HCT116 (cell line): Measurements from ENCODE around the gene RNASE8. TPM values are rescaled to one million over a fixed set of nuclear protein-coding genes. Genes with fewer than 3 reads are reported as not detected.

ENCODE experiments used
- ATAC-seq: fragments of 200-7000 bp; cut with Tn5 transposase; 2 replicates; pipeline ENCODE4 v1.9.1; 2020; ENCODE audit warnings: mild to moderate bottlenecking, moderate library complexity
- BruUV-seq: library from RNA; stranded (reverse); fragments of 400-500 nt; replicated peaks from 2 replicates; lab custom pipeline; 2021; lab: Mats Ljungman, UMichigan
- CTCF ChIA-PET: fragments of 300-600 bp; sonication (Branson Sonifier 250); formaldehyde crosslinking; loops from one replicate; lab custom pipeline; 2021; ENCODE audit warnings: antibody characterized with exemption; lab: Charles Lee
- POLR2A ChIA-PET: fragments of 300-600, 350-600 bp; sonication (Branson Sonifier 250); formaldehyde crosslinking; loops from one replicate; lab custom pipeline; 2021; ENCODE audit warnings: antibody characterized with exemption; lab: Charles Lee
- RAD21 ChIA-PET, 2 experiments: fragments of 300-600 bp; sonication (Branson Sonifier 250); formaldehyde crosslinking; loops; one replicate each; lab custom pipeline; 2023; ENCODE audit warnings: low total read pairs in 2 of 2; ENCODE audit not compliant: uncharacterized antibody in 2 of 2, unreplicated experiment in 2 of 2, low non-redundant PET in 1 of 2; lab: Charles Lee
- DNase-seq: peaks from one replicate; pipeline ENCODE4 v3.0.0-alpha.2; 2010; ENCODE audit warnings: low read depth, low spot score
- H2AFZ ChIP-seq: fragments of 200-600 bp; shearing (Covaris generic), sonication (generic); 2 replicates; pipeline ENCODE4 v1.6.1; 2017; ENCODE audit warnings: low read depth, mixed run types, mixed read lengths, antibody characterized with exemption, low read length; ENCODE audit not compliant: poor library complexity, severe bottlenecking
- H3K27ac ChIP-seq: 2 replicates; pipeline ENCODE4 v1.5.1; 2012; ENCODE audit warnings: low read depth, low read length
- H3K27me3 ChIP-seq: fragments of 200-600 bp; sonication (generic); 2 replicates; pipeline ENCODE4 v1.6.1; 2016; ENCODE audit warnings: mixed run types, low read length, mixed read lengths; ENCODE audit not compliant: insufficient read depth
- H3K36me3 ChIP-seq, 2 experiments: fragments of 200-500 bp in 1 of 2; fragments of 200-600 bp in 1 of 2; sonication (Bioruptor generic) in 1 of 2; sonication (generic) in 1 of 2; 2 replicates each; pipeline versions ENCODE4 v1.5.1 to v1.6.1; 2014 to 2016; ENCODE audit warnings: low read length in 2 of 2, inconsistent platforms in 1 of 2, mixed read lengths in 1 of 2, mixed run types in 1 of 2; ENCODE audit not compliant: insufficient read depth in 2 of 2, control insufficient read depth in 1 of 2
- H3K4me1 ChIP-seq, 2 experiments: fragments of 200-600 bp in 1 of 2; sonication (generic) in 1 of 2; 2 replicates each; pipeline versions ENCODE4 v1.5.1 to v1.6.1; 2012 to 2017; ENCODE audit warnings: low read length in 2 of 2, inconsistent platforms in 1 of 2, mild to moderate bottlenecking in 1 of 2, mixed read lengths in 1 of 2, mixed run types in 1 of 2, moderate library complexity in 1 of 2; ENCODE audit not compliant: insufficient read depth in 2 of 2, control insufficient read depth in 1 of 2
- H3K4me2 ChIP-seq: fragments of 200-600 bp; sonication (generic); 2 replicates; pipeline ENCODE4 v1.6.1; 2017; ENCODE audit warnings: mixed run types, low read length, mixed read lengths
- H3K4me3 ChIP-seq, 2 experiments: fragments of 200-600 bp in 1 of 2; sonication (generic) in 1 of 2; replicated peaks in 1 of 2; 2 replicates each; pipeline ENCODE4 v1.5.1; 2011 to 2016; ENCODE audit warnings: low read length in 2 of 2, control low read depth in 1 of 2, low read depth in 1 of 2, mild to moderate bottlenecking in 1 of 2, mixed read lengths in 1 of 2, mixed run types in 1 of 2
- H3K79me2 ChIP-seq: fragments of 200-600 bp; sonication (generic); 2 replicates; pipeline ENCODE4 v1.6.1; 2017; ENCODE audit warnings: mild to moderate bottlenecking, mixed run types, low read length, moderate library complexity, mixed read lengths; ENCODE audit not compliant: insufficient read depth
- H3K9ac ChIP-seq: fragments of 200-600 bp; sonication (generic); 2 replicates; pipeline ENCODE4 v1.6.1; 2016; ENCODE audit warnings: low read length, mixed read lengths
- H3K9me2 ChIP-seq: fragments of 200-600 bp; sonication (generic), shearing (Covaris generic); 2 replicates; pipeline ENCODE4 v1.6.1; 2017; ENCODE audit warnings: mixed run types, mild to moderate bottlenecking, moderate library complexity; ENCODE audit not compliant: insufficient read depth
- H3K9me3 ChIP-seq, 2 experiments: fragments of 200-500 bp in 1 of 2; fragments of 200-600 bp in 1 of 2; sonication (Bioruptor generic) in 1 of 2; sonication (generic) in 1 of 2; 2 replicates each; pipeline ENCODE4 v1.6.1; 2014 to 2017; ENCODE audit warnings: low read length in 2 of 2, mixed read lengths in 2 of 2, inconsistent platforms in 1 of 2, low read depth in 1 of 2, mild to moderate bottlenecking in 1 of 2, mixed run types in 1 of 2, moderate library complexity in 1 of 2; ENCODE audit not compliant: control insufficient read depth in 1 of 2, insufficient read depth in 1 of 2
- H4K20me1 ChIP-seq: fragments of 200-600 bp; sonication (generic), shearing (Covaris generic); 2 replicates; pipeline ENCODE4 v1.6.1; 2017; ENCODE audit warnings: mixed run types, mild to moderate bottlenecking, moderate library complexity; ENCODE audit not compliant: insufficient read depth
- CBX3 ChIP-seq: IDR thresholded peaks from 2 replicates; pipeline ENCODE4 v1.6.1; 2012; ENCODE audit warnings: low read depth
- CEBPB ChIP-seq: IDR thresholded peaks from 2 replicates; pipeline ENCODE4 v1.6.1; 2012; ENCODE audit warnings: low read depth
- ELF1 ChIP-seq: IDR thresholded peaks from 2 replicates; pipeline ENCODE4 v1.6.1; 2012; ENCODE audit warnings: low read depth, borderline replicate concordance
- EZH2 ChIP-seq: fragments of 200-600 bp; sonication (generic); IDR thresholded peaks from 2 replicates; pipeline ENCODE4 v1.6.1; 2017; ENCODE audit warnings: antibody characterized with exemption, mixed run types
- EZH2phosphoT487 ChIP-seq: fragments of 200-600 bp; IDR thresholded peaks from 2 replicates; pipeline ENCODE4 v1.6.1; 2018; ENCODE audit warnings: antibody characterized with exemption, borderline replicate concordance
- FOSL1 ChIP-seq: IDR thresholded peaks from 2 replicates; pipeline ENCODE4 v1.6.1; 2012; ENCODE audit warnings: low read depth
- JUND ChIP-seq: IDR thresholded peaks from 2 replicates; pipeline ENCODE4 v1.6.1; 2012
- POLR2A ChIP-seq: IDR thresholded peaks from 2 replicates; pipeline ENCODE4 v1.7.0; 2011; ENCODE audit warnings: borderline replicate concordance; ENCODE audit not compliant: insufficient read depth, insufficient read length; ENCODE audit errors: extremely low read depth
- POLR2AphosphoS5 ChIP-seq: IDR thresholded peaks from 2 replicates; pipeline ENCODE4 v1.6.1; 2011; ENCODE audit warnings: mild to moderate bottlenecking, low read depth, low read length, moderate library complexity
- RAD21 ChIP-seq: IDR thresholded peaks from 2 replicates; pipeline ENCODE4 v1.6.1; 2012; ENCODE audit warnings: low read depth, mild to moderate bottlenecking
- SIN3A ChIP-seq: IDR thresholded peaks from 2 replicates; pipeline ENCODE4 v1.6.1; 2012; ENCODE audit warnings: low read depth
- SRF ChIP-seq: IDR thresholded peaks from 2 replicates; pipeline ENCODE4 v1.6.1; 2012; ENCODE audit warnings: low read depth
- TCF7L2 ChIP-seq: IDR thresholded peaks from 2 replicates; pipeline ENCODE4 v1.7.0; 2011; ENCODE audit warnings: borderline replicate concordance, inconsistent platforms; ENCODE audit not compliant: insufficient read depth, insufficient read length; ENCODE audit errors: extremely low read depth
- YY1 ChIP-seq: IDR thresholded peaks from 2 replicates; pipeline ENCODE4 v1.6.1; 2011; ENCODE audit warnings: low read length, low read depth, moderate library complexity, mild to moderate bottlenecking; ENCODE audit not compliant: insufficient replicate concordance; ENCODE audit errors: extremely low read depth
- ZFX ChIP-seq: fragments of 450-650 bp; IDR thresholded peaks from 2 replicates; pipeline ENCODE4 v1.6.1; 2017
- ZNF274 ChIP-seq: fragments of 200-500 bp; sonication (Bioruptor generic); IDR thresholded peaks from 2 replicates; pipeline ENCODE4 v1.6.1; 2014; ENCODE audit warnings: mild to moderate bottlenecking, low read depth, low read length, inconsistent platforms
- intact Hi-C: fragments of 100-400 bp; cut with micrococcal nuclease; formaldehyde crosslinking; loops from 2 replicates; pipeline ENCODE4 v1.10.0; 2022
- total RNA-seq: library from RNA; stranded (reverse); gene quantifications from one replicate; pipeline ENCODE4 v1.2.1, GENCODE V29; 2021; ENCODE audit not compliant: unreplicated experiment
- TF ChIP-seq, protein P1 (sequence below), 3 experiments: fragments of 200-600 bp in 1 of 3; sonication (generic) in 1 of 3; IDR thresholded peaks in 2 of 3; conservative IDR thresholded peaks in 1 of 3; 2 replicates each; pipeline ENCODE4 v1.5.1; 2012 to 2017; ENCODE audit warnings: low read depth in 2 of 3, low read length in 2 of 3, antibody characterized with exemption in 1 of 3, borderline replicate concordance in 1 of 3, control low read depth in 1 of 3, mild to moderate bottlenecking in 1 of 3, mixed read lengths in 1 of 3, mixed run types in 1 of 3, moderate library complexity in 1 of 3; ENCODE audit not compliant: insufficient read depth in 1 of 3
- TF ChIP-seq, protein P2 (sequence below): IDR thresholded peaks from 2 replicates; pipeline ENCODE4 v1.6.1; 2012
- TF ChIP-seq, protein P3 (sequence below): IDR thresholded peaks from 2 replicates; pipeline ENCODE4 v1.6.1; 2012
- TF ChIP-seq, protein P4 (sequence below): IDR thresholded peaks from 2 replicates; pipeline ENCODE4 v1.6.1; 2011; ENCODE audit warnings: mild to moderate bottlenecking, low read length, moderate library complexity; ENCODE audit not compliant: insufficient replicate concordance; ENCODE audit errors: extremely low read depth

Gene RNASE8
- total RNA-seq, 1 experiment from 2014 or later = not detected

DNA sequence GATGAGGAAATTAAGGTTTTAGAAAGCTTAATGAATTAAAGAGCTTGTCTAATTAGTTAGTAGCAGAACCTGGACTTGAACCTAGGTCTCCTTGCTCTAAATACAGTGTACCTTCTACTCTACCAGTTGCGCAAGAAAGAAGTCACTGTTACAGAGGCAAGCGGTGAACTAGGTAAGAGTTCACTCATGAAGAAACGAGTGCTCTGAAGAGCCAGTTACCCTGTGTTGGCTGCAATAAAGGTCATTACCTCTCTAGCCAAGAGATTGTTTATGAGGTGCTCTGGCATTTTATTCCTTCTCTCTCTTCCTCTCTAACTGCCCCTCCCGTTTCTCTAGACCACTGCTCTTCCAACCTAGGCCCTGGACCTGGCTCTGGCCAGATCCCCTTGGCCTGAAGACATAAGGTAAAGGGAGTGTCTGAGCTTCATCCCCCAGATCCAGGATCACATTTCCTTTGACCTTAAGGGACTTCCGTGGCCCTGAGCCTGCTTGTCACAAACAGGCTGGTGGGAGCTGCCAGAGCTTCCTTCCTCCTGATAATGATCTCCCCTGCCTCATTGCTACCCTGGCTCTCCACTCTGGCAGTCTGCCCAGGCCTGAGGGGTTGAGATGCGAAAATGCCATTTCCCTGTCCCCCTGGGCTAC, 13.5 kb upstream of the RNASE8 start:
- ATAC-seq = no peak

More for the DNA sequence above, 13.5 kb upstream of the RNASE8 start:
- H3K4me3 ChIP-seq = no peak overlapping the region
- no TSS peak for BruUV-seq
- CTCF ChIA-PET = interaction anchor here (1.2 to 5.4 kb wide), 2 partner anchors 23 to 29 kb away, joined by 3 to 148 read pairs; no protein-coding TSS in a partner anchor
- no peak overlapping the region for H3K4me2 ChIP-seq
- H3K27me3 ChIP-seq = no peaks in the 10 kb centered on the region
- POLR2A ChIA-PET = no interaction called here
- TF ChIP-seq TCF7L2 = no peak
- TF ChIP-seq RAD21 = no peak
- TF ChIP-seq ELF1 = no peak
- TF ChIP-seq, protein P1, sequence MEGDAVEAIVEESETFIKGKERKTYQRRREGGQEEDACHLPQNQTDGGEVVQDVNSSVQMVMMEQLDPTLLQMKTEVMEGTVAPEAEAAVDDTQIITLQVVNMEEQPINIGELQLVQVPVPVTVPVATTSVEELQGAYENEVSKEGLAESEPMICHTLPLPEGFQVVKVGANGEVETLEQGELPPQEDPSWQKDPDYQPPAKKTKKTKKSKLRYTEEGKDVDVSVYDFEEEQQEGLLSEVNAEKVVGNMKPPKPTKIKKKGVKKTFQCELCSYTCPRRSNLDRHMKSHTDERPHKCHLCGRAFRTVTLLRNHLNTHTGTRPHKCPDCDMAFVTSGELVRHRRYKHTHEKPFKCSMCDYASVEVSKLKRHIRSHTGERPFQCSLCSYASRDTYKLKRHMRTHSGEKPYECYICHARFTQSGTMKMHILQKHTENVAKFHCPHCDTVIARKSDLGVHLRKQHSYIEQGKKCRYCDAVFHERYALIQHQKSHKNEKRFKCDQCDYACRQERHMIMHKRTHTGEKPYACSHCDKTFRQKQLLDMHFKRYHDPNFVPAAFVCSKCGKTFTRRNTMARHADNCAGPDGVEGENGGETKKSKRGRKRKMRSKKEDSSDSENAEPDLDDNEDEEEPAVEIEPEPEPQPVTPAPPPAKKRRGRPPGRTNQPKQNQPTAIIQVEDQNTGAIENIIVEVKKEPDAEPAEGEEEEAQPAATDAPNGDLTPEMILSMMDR (IDR thresholded peaks at IDR 0.05 in 2 of 3, conservative IDR thresholded peaks at IDR 0.05 in 1 of 3; ENCODE audit: borderline replicate concordance in 1 of 3, insufficient read depth in 1 of 3, low read depth in 2 of 3, low read length in 2 of 3) = no peak
- no peak for TF ChIP-seq POLR2A
- TF ChIP-seq ZFX = no peak
- TF ChIP-seq FOSL1 = no peak
- no peak for TF ChIP-seq EZH2phosphoT487
- no peak for TF ChIP-seq YY1
- no peak for TF ChIP-seq SRF
- TF ChIP-seq, protein P2, sequence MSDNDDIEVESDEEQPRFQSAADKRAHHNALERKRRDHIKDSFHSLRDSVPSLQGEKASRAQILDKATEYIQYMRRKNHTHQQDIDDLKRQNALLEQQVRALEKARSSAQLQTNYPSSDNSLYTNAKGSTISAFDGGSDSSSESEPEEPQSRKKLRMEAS = no peak
- TF ChIP-seq, protein P3, sequence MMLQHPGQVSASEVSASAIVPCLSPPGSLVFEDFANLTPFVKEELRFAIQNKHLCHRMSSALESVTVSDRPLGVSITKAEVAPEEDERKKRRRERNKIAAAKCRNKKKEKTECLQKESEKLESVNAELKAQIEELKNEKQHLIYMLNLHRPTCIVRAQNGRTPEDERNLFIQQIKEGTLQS = no peak
- no peak for TF ChIP-seq ZNF274
- no peak for TF ChIP-seq CEBPB
- TF ChIP-seq CBX3 = no peak
- TF ChIP-seq, protein P4, sequence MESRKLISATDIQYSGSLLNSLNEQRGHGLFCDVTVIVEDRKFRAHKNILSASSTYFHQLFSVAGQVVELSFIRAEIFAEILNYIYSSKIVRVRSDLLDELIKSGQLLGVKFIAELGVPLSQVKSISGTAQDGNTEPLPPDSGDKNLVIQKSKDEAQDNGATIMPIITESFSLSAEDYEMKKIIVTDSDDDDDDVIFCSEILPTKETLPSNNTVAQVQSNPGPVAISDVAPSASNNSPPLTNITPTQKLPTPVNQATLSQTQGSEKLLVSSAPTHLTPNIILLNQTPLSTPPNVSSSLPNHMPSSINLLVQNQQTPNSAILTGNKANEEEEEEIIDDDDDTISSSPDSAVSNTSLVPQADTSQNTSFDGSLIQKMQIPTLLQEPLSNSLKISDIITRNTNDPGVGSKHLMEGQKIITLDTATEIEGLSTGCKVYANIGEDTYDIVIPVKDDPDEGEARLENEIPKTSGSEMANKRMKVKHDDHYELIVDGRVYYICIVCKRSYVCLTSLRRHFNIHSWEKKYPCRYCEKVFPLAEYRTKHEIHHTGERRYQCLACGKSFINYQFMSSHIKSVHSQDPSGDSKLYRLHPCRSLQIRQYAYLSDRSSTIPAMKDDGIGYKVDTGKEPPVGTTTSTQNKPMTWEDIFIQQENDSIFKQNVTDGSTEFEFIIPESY = no peak
- TF ChIP-seq JUND = no peak
- no peak for TF ChIP-seq POLR2AphosphoS5
- no peak for TF ChIP-seq EZH2
- TF ChIP-seq SIN3A = no peak
- no peaks in the 10 kb centered on the region for H4K20me1 ChIP-seq
- no peak overlapping the region for H3K27ac ChIP-seq
- no peak for DNase-seq
- H3K79me2 ChIP-seq = no peaks in the 10 kb centered on the region
- RAD21 ChIA-PET = interaction anchor here (0.9 to 1.2 kb wide), 2 partner anchors 29 kb away, joined by 4 read pairs; no protein-coding TSS in a partner anchor
- H3K9me3 ChIP-seq = no peaks in the 10 kb centered on the region
- intact Hi-C loops = no loop called here
- H3K4me1 ChIP-seq = no peaks in the 10 kb centered on the region
- H3K9me2 ChIP-seq = no peaks in the 10 kb centered on the region
- no peak overlapping the region for H3K9ac ChIP-seq
- no peak overlapping the region for H2AFZ ChIP-seq
- no peaks in the 10 kb centered on the region for H3K36me3 ChIP-seq
